GM23338 (cell line): Measurements from ENCODE around the gene CHMP4B. TPM values are rescaled to one million over a fixed set of nuclear protein-coding genes. Genes with fewer than 3 reads are reported as not detected.

Experiments used
- ATAC-seq: fragments of 200-7000 bp; cut with Tn5 transposase; 3 replicates; pipeline ENCODE4 v1.9.1; 2020
- DNase-seq: peaks from one replicate; pipeline ENCODE4 v3.0.0-alpha.2; 2015; ENCODE audit warnings: low spot score
- H2AFZ ChIP-seq: fragments of 200-600 bp; sonication (generic); 2 replicates; pipeline ENCODE4 v1.8.0; 2016; ENCODE audit warnings: antibody characterized with exemption, mild to moderate bottlenecking, moderate library complexity
- H3F3A ChIP-seq: fragments of 200-600 bp; sonication (generic); replicated peaks from 2 replicates; pipeline ENCODE4 v1.8.0; 2017; ENCODE audit warnings: antibody characterized with exemption, mixed run types, low read depth
- H3K27ac ChIP-seq: fragments of 200-600 bp; sonication (generic); 2 replicates; pipeline ENCODE4 v1.6.1; 2016; ENCODE audit warnings: low read depth
- H3K27me3 ChIP-seq: fragments of 200-600 bp; sonication (generic); 2 replicates; pipeline ENCODE4 v1.8.0; 2016; ENCODE audit warnings: mild to moderate bottlenecking, mixed run types, moderate library complexity; ENCODE audit not compliant: insufficient read depth
- H3K36me3 ChIP-seq: fragments of 200-600 bp; sonication (generic); 2 replicates; pipeline ENCODE4 v1.8.0; 2016; ENCODE audit warnings: mild to moderate bottlenecking; ENCODE audit not compliant: insufficient read depth
- H3K4me1 ChIP-seq: fragments of 200-600 bp; sonication (generic); 2 replicates; pipeline ENCODE4 v1.8.0; 2016; ENCODE audit warnings: mild to moderate bottlenecking, moderate library complexity; ENCODE audit not compliant: insufficient read depth
- H3K4me2 ChIP-seq: fragments of 200-600 bp; sonication (generic); 2 replicates; pipeline ENCODE4 v1.7.1; 2017; ENCODE audit warnings: mixed run types
- H3K4me3 ChIP-seq: fragments of 200-600 bp; sonication (generic); 2 replicates; pipeline ENCODE4 v1.6.1; 2016; ENCODE audit warnings: mixed run types
- H3K79me2 ChIP-seq: fragments of 200-600 bp; sonication (generic); replicated peaks from 2 replicates; pipeline ENCODE4 v1.8.0; 2017; ENCODE audit warnings: mild to moderate bottlenecking; ENCODE audit not compliant: insufficient read depth
- H3K9me2 ChIP-seq: fragments of 200-600 bp; sonication (generic); 2 replicates; pipeline ENCODE4 v1.8.0; 2017; ENCODE audit not compliant: insufficient read depth
- H4K20me1 ChIP-seq: fragments of 200-600 bp; sonication (generic); replicated peaks from 2 replicates; pipeline ENCODE4 v1.8.0; 2017; ENCODE audit warnings: mild to moderate bottlenecking; ENCODE audit not compliant: insufficient read depth
- H3K27ac Mint-ChIP-seq: 2 replicates; pipeline ENCODE4 v1.8.0; 2020; ENCODE audit warnings: inconsistent platforms, mild to moderate bottlenecking, moderate library complexity, mixed read lengths
- H3K27me3 Mint-ChIP-seq: 3 replicates; pipeline ENCODE4 v1.8.0; 2022; ENCODE audit warnings: low read depth, mild to moderate bottlenecking, moderate library complexity, mixed read lengths, inconsistent platforms; ENCODE audit not compliant: insufficient read depth, poor library complexity
- H3K36me3 Mint-ChIP-seq: 3 replicates; pipeline ENCODE4 v1.8.0; 2021; ENCODE audit warnings: low read depth, mild to moderate bottlenecking, inconsistent platforms, moderate library complexity, mixed read lengths
- H3K4me1 Mint-ChIP-seq: 3 replicates; pipeline ENCODE4 v1.8.0; 2020; ENCODE audit warnings: mild to moderate bottlenecking, inconsistent platforms, mixed read lengths
- H3K4me3 Mint-ChIP-seq: 3 replicates; pipeline ENCODE4 v1.8.0; 2021; ENCODE audit warnings: moderate library complexity, mild to moderate bottlenecking, inconsistent platforms, mixed read lengths
- H3K9me3 Mint-ChIP-seq: 3 replicates; pipeline ENCODE4 v1.8.0; 2020; ENCODE audit warnings: moderate library complexity, mild to moderate bottlenecking, inconsistent platforms, mixed read lengths
- CREB1 ChIP-seq: fragments of 250-450 bp; sonication (Bioruptor Pico); IDR thresholded peaks from 2 replicates; pipeline ENCODE4 v1.5.0; 2020; ENCODE audit warnings: low read depth, mild to moderate bottlenecking, moderate library complexity
- CTCF ChIP-seq, 2 experiments: fragments of 200-600 bp in 1 of 2; sonication (generic) in 1 of 2; conservative IDR thresholded peaks; 2 replicates each; pipeline versions ENCODE4 v1.5.1 to v1.6.1; 2016 to 2017; ENCODE audit warnings: antibody characterized with exemption in 2 of 2, low read depth in 2 of 2, mild to moderate bottlenecking in 2 of 2, moderate library complexity in 1 of 2
- EZH2 ChIP-seq: fragments of 200-600 bp; sonication (generic); IDR thresholded peaks from one replicate; pipeline ENCODE4 v1.8.0; 2017; ENCODE audit warnings: antibody characterized with exemption, mild to moderate bottlenecking, low read depth; ENCODE audit not compliant: unreplicated experiment
- JUNB ChIP-seq: IDR thresholded peaks from one replicate; pipeline ENCODE4 v1.6.1; 2016; ENCODE audit warnings: antibody characterized with exemption; ENCODE audit not compliant: unreplicated experiment
- NANOG ChIP-seq: IDR thresholded peaks from 2 replicates; pipeline ENCODE4 v1.6.1; 2016; ENCODE audit warnings: antibody characterized with exemption, borderline replicate concordance
- STAT1 ChIP-seq: IDR thresholded peaks from one replicate; pipeline ENCODE4 v1.6.1; 2016; ENCODE audit warnings: antibody characterized with exemption; ENCODE audit not compliant: unreplicated experiment
- ZNF114 ChIP-seq: fragments of 250-450 bp; sonication (Bioruptor Pico); IDR thresholded peaks from 2 replicates; pipeline ENCODE4 v1.5.0; 2020; ENCODE audit warnings: mild to moderate bottlenecking, moderate library complexity
- polyA plus RNA-seq: library from polyadenylated mRNA; unstranded; fragments of >200 nt; fragmentation: Nextera tagmentation; extraction: Ambion mirVana; gene quantifications from 2 replicates; pipeline ENCODE4 v1.2.1, GENCODE V29; 2016
- total RNA-seq: library from RNA; depleted of rRNA; stranded (reverse); fragments of >200 nt; shearing (Covaris generic); gene quantifications from 2 replicates; pipeline ENCODE4 v1.2.3, GENCODE V29; 2014
- TF ChIP-seq, protein P1 (sequence below): fragments of 250-450 bp; sonication (Bioruptor Pico); IDR thresholded peaks from 2 replicates; pipeline ENCODE4 v1.5.0; 2020; ENCODE audit warnings: mild to moderate bottlenecking, moderate library complexity

The CHMP4B gene
- total and polyA plus RNA-seq, 2 experiments from 2014 or later: 14.5 to 49.3 TPM

- TF ChIP-seq, protein P1, sequence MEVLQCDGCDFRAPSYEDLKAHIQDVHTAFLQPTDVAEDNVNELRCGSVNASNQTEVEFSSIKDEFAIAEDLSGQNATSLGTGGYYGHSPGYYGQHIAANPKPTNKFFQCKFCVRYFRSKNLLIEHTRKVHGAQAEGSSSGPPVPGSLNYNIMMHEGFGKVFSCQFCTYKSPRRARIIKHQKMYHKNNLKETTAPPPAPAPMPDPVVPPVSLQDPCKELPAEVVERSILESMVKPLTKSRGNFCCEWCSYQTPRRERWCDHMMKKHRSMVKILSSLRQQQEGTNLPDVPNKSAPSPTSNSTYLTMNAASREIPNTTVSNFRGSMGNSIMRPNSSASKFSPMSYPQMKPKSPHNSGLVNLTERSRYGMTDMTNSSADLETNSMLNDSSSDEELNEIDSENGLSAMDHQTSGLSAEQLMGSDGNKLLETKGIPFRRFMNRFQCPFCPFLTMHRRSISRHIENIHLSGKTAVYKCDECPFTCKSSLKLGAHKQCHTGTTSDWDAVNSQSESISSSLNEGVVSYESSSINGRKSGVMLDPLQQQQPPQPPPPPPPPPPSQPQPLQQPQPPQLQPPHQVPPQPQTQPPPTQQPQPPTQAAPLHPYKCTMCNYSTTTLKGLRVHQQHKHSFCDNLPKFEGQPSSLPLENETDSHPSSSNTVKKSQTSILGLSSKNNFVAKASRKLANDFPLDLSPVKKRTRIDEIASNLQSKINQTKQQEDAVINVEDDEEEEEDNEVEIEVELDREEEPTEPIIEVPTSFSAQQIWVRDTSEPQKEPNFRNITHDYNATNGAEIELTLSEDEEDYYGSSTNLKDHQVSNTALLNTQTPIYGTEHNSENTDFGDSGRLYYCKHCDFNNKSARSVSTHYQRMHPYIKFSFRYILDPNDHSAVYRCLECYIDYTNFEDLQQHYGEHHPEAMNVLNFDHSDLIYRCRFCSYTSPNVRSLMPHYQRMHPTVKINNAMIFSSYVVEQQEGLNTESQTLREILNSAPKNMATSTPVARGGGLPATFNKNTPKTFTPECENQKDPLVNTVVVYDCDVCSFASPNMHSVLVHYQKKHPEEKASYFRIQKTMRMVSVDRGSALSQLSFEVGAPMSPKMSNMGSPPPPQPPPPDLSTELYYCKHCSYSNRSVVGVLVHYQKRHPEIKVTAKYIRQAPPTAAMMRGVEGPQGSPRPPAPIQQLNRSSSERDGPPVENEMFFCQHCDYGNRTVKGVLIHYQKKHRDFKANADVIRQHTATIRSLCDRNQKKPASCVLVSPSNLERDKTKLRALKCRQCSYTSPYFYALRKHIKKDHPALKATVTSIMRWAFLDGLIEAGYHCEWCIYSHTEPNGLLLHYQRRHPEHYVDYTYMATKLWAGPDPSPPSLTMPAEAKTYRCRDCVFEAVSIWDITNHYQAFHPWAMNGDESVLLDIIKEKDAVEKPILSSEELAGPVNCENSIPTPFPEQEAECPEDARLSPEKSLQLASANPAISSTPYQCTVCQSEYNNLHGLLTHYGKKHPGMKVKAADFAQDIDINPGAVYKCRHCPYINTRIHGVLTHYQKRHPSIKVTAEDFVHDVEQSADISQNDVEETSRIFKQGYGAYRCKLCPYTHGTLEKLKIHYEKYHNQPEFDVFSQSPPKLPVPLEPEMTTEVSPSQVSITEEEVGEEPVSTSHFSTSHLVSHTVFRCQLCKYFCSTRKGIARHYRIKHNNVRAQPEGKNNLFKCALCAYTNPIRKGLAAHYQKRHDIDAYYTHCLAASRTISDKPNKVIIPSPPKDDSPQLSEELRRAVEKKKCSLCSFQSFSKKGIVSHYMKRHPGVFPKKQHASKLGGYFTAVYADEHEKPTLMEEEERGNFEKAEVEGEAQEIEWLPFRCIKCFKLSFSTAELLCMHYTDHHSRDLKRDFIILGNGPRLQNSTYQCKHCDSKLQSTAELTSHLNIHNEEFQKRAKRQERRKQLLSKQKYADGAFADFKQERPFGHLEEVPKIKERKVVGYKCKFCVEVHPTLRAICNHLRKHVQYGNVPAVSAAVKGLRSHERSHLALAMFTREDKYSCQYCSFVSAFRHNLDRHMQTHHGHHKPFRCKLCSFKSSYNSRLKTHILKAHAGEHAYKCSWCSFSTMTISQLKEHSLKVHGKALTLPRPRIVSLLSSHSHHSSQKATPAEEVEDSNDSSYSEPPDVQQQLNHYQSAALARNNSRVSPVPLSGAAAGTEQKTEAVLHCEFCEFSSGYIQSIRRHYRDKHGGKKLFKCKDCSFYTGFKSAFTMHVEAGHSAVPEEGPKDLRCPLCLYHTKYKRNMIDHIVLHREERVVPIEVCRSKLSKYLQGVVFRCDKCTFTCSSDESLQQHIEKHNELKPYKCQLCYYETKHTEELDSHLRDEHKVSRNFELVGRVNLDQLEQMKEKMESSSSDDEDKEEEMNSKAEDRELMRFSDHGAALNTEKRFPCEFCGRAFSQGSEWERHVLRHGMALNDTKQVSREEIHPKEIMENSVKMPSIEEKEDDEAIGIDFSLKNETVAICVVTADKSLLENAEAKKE (CRISPR knock-in tag): no peak
- TF ChIP-seq ZNF114 (CRISPR knock-in tag) (no peak), CTCF (conservative IDR thresholded peaks at IDR 0.05; ENCODE audit: low read depth in 2 of 2) (no peak), JUNB (no peak)
These were observed 9.2 kb downstream of the CHMP4B start (continued) for GRCh38 chr20:33820362-33820761.

- Histone ChIP-seq H3K27me3 (no peaks in the 10 kb centered on the region), H3K9me2 (0 out of 2 replicates have a peak, but pooled peaks cover 2% of the 10 kb centered on the region), H3K79me2 (peaks cover 98% of the 10 kb centered on the region), H3K4me3 (no peak overlapping the region), H3K4me1 (peaks cover 11% of the 10 kb centered on the region), H3K4me2 (no peak overlapping the region), H3F3A (no peaks in the 10 kb centered on the region), H3K27ac (no peak overlapping the region), H3K36me3 (no peaks in the 10 kb centered on the region), H2AFZ (no peak overlapping the region), H4K20me1 (peaks cover 55% of the 10 kb centered on the region)
- Mint-ChIP-seq H3K27ac (no peak overlapping the region), H3K36me3 (no peaks in the 10 kb centered on the region), H3K9me3 (no peaks in the 10 kb centered on the region), H3K27me3 (peaks cover 4% of the 10 kb centered on the region), H3K4me1 (peaks cover 20% of the 10 kb centered on the region), H3K4me3 (no peak overlapping the region)
- DNase-seq (no peak), ATAC-seq (no peak)
- no peak for TF ChIP-seq ZNF114 (CRISPR knock-in tag)
- no peak for TF ChIP-seq CREB1 (CRISPR knock-in tag)
- TF ChIP-seq, protein P1 (CRISPR knock-in tag): no peak
- no peak for TF ChIP-seq STAT1
- no peak for TF ChIP-seq NANOG
- no peak for TF ChIP-seq EZH2
These were observed 10.2 kb downstream of the CHMP4B start for GRCh38 chr20:33821270-33821836.
